ENCODE measurements around the gene CNN3. TPM values are rescaled to one million over a fixed set of nuclear protein-coding genes. Genes with fewer than 3 reads are reported as not detected.
A peak's percentile ranks its signal among the peaks of the same experiment; 100 is the strongest.

Gene CNN3
- polyA plus RNA-seq (ENCODE audit: insufficient read length in 4 of 4): 100 to 1,000 TPM; 321 to 457 (median 390) TPM

GRCh38 chr1:94926915-94927404 is at the start of gene CNN3:
Gene CNN3, minus strand, starts transcription at chr1:94927110. Its CDS starts 216 bp downstream, at chr1:94926894.
- DNase-seq (ENCODE audit: low read depth in 4 of 4, low spot score in 3 of 4): peak; percentile 73 to 88 (median 86)

GRCh38 chr1:94974824-94975223 is 47.9 kb upstream of the CNN3 start:
- DNase-seq (ENCODE audit: low read depth in 4 of 4, low spot score in 3 of 4): no peak

- no peak for DNase-seq (ENCODE audit: low read depth in 4 of 4, low spot score in 3 of 4)
Measured at GRCh38 chr1:94974241-94974640, 47.3 kb upstream of the CNN3 start.

GRCh38 chr1:94973309-94973922 is 46.5 kb upstream of the CNN3 start:
- DNase-seq (ENCODE audit: low read depth in 4 of 4, low spot score in 3 of 4): no peak

- DNase-seq (ENCODE audit: low read depth in 4 of 4, low spot score in 3 of 4): no peak
Measured at GRCh38 chr1:94971491-94971924, 44.6 kb upstream of the CNN3 start.

- no peak for DNase-seq (ENCODE audit: low read depth in 4 of 4, low spot score in 3 of 4)
Measured at GRCh38 chr1:94970783-94971182, 43.9 kb upstream of the CNN3 start.

GRCh38 chr1:94969137-94969536 is 42.2 kb upstream of the CNN3 start:
- no peak for DNase-seq (ENCODE audit: low read depth in 4 of 4, low spot score in 3 of 4)

GRCh38 chr1:94966033-94966432 is 39.1 kb upstream of the CNN3 start:
- DNase-seq (ENCODE audit: low read depth in 4 of 4, low spot score in 3 of 4): no peak

- DNase-seq (ENCODE audit: low read depth in 4 of 4, low spot score in 3 of 4): no peak
Measured at GRCh38 chr1:94963864-94964263, 37.0 kb upstream of the CNN3 start.

GRCh38 chr1:94962409-94963265 is 35.7 kb upstream of the CNN3 start:
- no peak for DNase-seq (ENCODE audit: low read depth in 4 of 4, low spot score in 3 of 4)

- no peak for DNase-seq (ENCODE audit: low read depth in 4 of 4, low spot score in 3 of 4)
Measured at GRCh38 chr1:94961988-94962387, 35.1 kb upstream of the CNN3 start.

- no peak for DNase-seq (ENCODE audit: low read depth in 4 of 4, low spot score in 3 of 4)
Measured at GRCh38 chr1:94961582-94961981, 34.7 kb upstream of the CNN3 start.

- no peak for DNase-seq (ENCODE audit: low read depth in 4 of 4, low spot score in 3 of 4)
Measured at GRCh38 chr1:94958081-94958480, 31.2 kb upstream of the CNN3 start.

- no peak for DNase-seq (ENCODE audit: low read depth in 4 of 4, low spot score in 3 of 4)
Measured at GRCh38 chr1:94955767-94956632, 29.1 kb upstream of the CNN3 start.

GRCh38 chr1:94954263-94955220 is 27.6 kb upstream of the CNN3 start:
- no peak for DNase-seq (ENCODE audit: low read depth in 4 of 4, low spot score in 3 of 4)

- no peak for DNase-seq (ENCODE audit: low read depth in 4 of 4, low spot score in 3 of 4)
Measured at GRCh38 chr1:94953746-94954145, 26.8 kb upstream of the CNN3 start.

GRCh38 chr1:94953107-94953506 is 26.2 kb upstream of the CNN3 start:
- DNase-seq (ENCODE audit: low read depth in 4 of 4, low spot score in 3 of 4): no peak

- DNase-seq (ENCODE audit: low read depth in 4 of 4, low spot score in 3 of 4): no peak
Measured at GRCh38 chr1:94952539-94952938, 25.6 kb upstream of the CNN3 start.

GRCh38 chr1:94951509-94952208 is 24.7 kb upstream of the CNN3 start:
- DNase-seq (ENCODE audit: low read depth in 4 of 4, low spot score in 3 of 4): no peak
